SK-N-SH (cell line): Measurements from ENCODE around the gene ETFDH.

Experiments used
- CTCF ChIP-seq: fragments of 200-600 bp; sonication (generic); IDR thresholded peaks from 2 replicates; pipeline ENCODE4 v1.6.1; 2017; ENCODE audit warnings: antibody characterized with exemption, mild to moderate bottlenecking, moderate library complexity
- EZH2phosphoT487 ChIP-seq: fragments of 200-600 bp; sonication (generic); IDR thresholded peaks from 2 replicates; pipeline ENCODE4 v1.6.1; 2017; ENCODE audit warnings: low read depth, mixed run types, mild to moderate bottlenecking, antibody characterized with exemption, moderate library complexity, borderline replicate concordance
- MAX ChIP-seq: IDR thresholded peaks from 2 replicates; pipeline ENCODE4 v1.4.0; 2012; ENCODE audit warnings: low read depth
- PBX3 ChIP-seq: IDR thresholded peaks from 2 replicates; pipeline ENCODE4; 2012
- POLR2AphosphoS5 ChIP-seq: IDR thresholded peaks from 2 replicates; pipeline ENCODE4 v1.6.1; 2012; ENCODE audit warnings: low read depth, low read length
- RAD21 ChIP-seq: IDR thresholded peaks from 2 replicates; pipeline ENCODE4 v1.6.1; 2012; ENCODE audit warnings: mild to moderate bottlenecking, low read length
- RCOR1 ChIP-seq: fragments of 150-350 bp; IDR thresholded peaks from 2 replicates; pipeline ENCODE4 v1.6.1; 2017; ENCODE audit warnings: antibody characterized with exemption, low read length
- SMC3 ChIP-seq: IDR thresholded peaks from 2 replicates; pipeline ENCODE4 v1.6.1; 2012; ENCODE audit warnings: low read depth, low read length, improper control_type of control experiment
- TAF1 ChIP-seq: IDR thresholded peaks from 2 replicates; pipeline ENCODE4 v1.6.1; 2012; ENCODE audit warnings: low read depth, mild to moderate bottlenecking, low read length, moderate library complexity, borderline replicate concordance
- TCF12 ChIP-seq: IDR thresholded peaks from 2 replicates; pipeline ENCODE4 v1.4.0; 2012
- YY1 ChIP-seq: IDR thresholded peaks from 2 replicates; pipeline ENCODE4 v1.4.0; 2012; ENCODE audit warnings: low read depth, mild to moderate bottlenecking

GRCh38 chr4:158656439-158656838 is 15.7 kb upstream of the ETFDH start:
- TF ChIP-seq CTCF (no peak), PBX3 (no peak), RCOR1 (no peak), SMC3 (no peak), TCF12 (no peak), POLR2AphosphoS5 (no peak), EZH2phosphoT487 (no peak), YY1 (no peak), RAD21 (no peak), TAF1 (no peak), MAX (no peak)
